IMR-90 (cell line): ENCODE measurements around the gene PIK3R4.

Experiments
- BHLHE40 ChIP-seq: fragments of 150-350 bp; IDR thresholded peaks from 2 replicates; pipeline ENCODE4 v1.6.1; 2016; ENCODE audit warnings: mild to moderate bottlenecking, low read depth, low read length
- CEBPB ChIP-seq: IDR thresholded peaks from 2 replicates; pipeline ENCODE4 v1.6.1; 2012; ENCODE audit warnings: low read depth, low read length, improper control_type of control experiment
- FOS ChIP-seq: fragments of 150-350 bp; IDR thresholded peaks from 2 replicates; pipeline ENCODE4 v1.6.1; 2016; ENCODE audit warnings: low read depth, low read length
- MXI1 ChIP-seq: IDR thresholded peaks from 2 replicates; pipeline ENCODE4 v1.6.1; 2012; ENCODE audit warnings: low read depth, mild to moderate bottlenecking, low read length, moderate library complexity, borderline replicate concordance
- POLR2A ChIP-seq: IDR thresholded peaks from 2 replicates; pipeline ENCODE4 v1.6.1; 2012; ENCODE audit warnings: mild to moderate bottlenecking, low read depth, low read length
- RAD21 ChIP-seq: IDR thresholded peaks from 2 replicates; pipeline ENCODE4 v1.6.1; 2012; ENCODE audit warnings: low read length, improper control_type of control experiment
- RFX5 ChIP-seq: IDR thresholded peaks from 2 replicates; pipeline ENCODE4 v1.8.0; 2012; ENCODE audit warnings: low read depth, mild to moderate bottlenecking, low read length, moderate library complexity
- TF ChIP-seq, protein P1 (sequence below): conservative IDR thresholded peaks from 2 replicates; pipeline ENCODE4 v1.5.1; 2012; ENCODE audit warnings: mild to moderate bottlenecking, low read depth, low read length, improper control_type of control experiment

DNA sequence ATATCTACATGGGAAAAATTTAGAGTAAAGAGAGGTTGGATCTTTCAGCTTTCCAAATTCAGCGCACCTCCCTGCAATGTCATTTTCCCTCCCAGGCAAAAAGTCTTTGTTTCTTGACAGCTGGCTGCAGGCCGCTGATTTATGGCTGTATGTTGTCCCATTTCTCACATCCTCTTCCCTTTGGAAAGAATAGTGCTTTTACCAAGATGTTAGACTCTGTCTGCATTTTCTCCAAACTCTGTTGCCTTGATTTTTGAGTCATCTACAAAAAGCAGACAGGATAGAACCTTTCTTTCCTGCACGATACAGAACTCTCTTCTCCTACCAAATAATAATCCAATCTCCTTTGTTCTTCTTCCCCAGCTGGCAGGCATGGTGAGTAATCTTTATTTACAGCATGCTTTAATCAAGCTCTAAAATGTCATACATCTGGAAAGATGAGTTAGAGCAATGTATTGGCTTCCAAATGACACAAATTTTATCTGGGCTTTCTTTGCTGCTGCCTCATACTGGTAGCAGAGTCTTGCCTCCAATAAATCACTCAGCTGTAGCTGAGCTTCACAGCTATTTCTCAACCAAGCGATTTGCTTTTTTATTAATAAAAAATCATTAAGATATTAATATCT is 101.9 kb downstream of the PIK3R4 start:
- no peak for TF ChIP-seq MXI1
- TF ChIP-seq, protein P1, sequence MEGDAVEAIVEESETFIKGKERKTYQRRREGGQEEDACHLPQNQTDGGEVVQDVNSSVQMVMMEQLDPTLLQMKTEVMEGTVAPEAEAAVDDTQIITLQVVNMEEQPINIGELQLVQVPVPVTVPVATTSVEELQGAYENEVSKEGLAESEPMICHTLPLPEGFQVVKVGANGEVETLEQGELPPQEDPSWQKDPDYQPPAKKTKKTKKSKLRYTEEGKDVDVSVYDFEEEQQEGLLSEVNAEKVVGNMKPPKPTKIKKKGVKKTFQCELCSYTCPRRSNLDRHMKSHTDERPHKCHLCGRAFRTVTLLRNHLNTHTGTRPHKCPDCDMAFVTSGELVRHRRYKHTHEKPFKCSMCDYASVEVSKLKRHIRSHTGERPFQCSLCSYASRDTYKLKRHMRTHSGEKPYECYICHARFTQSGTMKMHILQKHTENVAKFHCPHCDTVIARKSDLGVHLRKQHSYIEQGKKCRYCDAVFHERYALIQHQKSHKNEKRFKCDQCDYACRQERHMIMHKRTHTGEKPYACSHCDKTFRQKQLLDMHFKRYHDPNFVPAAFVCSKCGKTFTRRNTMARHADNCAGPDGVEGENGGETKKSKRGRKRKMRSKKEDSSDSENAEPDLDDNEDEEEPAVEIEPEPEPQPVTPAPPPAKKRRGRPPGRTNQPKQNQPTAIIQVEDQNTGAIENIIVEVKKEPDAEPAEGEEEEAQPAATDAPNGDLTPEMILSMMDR, result no peak
- no peak for TF ChIP-seq POLR2A
- TF ChIP-seq RAD21, result no peak
- no peak for TF ChIP-seq BHLHE40
- TF ChIP-seq FOS, result no peak
- TF ChIP-seq CEBPB, result no peak
- no peak for TF ChIP-seq RFX5
